ENCODE data around the gene INPP1. TPM values are rescaled to one million over a fixed set of nuclear protein-coding genes. Genes with fewer than 3 reads are reported as not detected.

INPP1 gene
- total RNA-seq, 6 experiments from 2014 or later = 13.9 to 22.0 (median 14.7) TPM

GRCh38 chr2:190418727-190419126 is 75.3 kb downstream of the INPP1 start:
- no peaks in the 10 kb centered on the region for H3K9me3 ChIP-seq
- H3K27ac ChIP-seq = no peak overlapping the region
- intact Hi-C loops (cut with DNase I) = no loop called here
- H3K36me3 ChIP-seq = no peaks in the 10 kb centered on the region
- H3K4me3 ChIP-seq = no peak overlapping the region
- WGBS (ENCODE audit: insufficient coverage, low coverage, low lambda C conversion rate, missing lambda C conversion rate) = 100% methylated on average over 1 of the region's 1 CpG
- ATAC-seq (no peak), DNase-seq (no peak)
- no peaks in the 10 kb centered on the region for H3K27me3 ChIP-seq
- H3K4me1 ChIP-seq = no peaks in the 10 kb centered on the region
- TF ChIP-seq CTCF (IDR thresholded peaks at IDR 0.05) (no peak), POLR2A (IDR thresholded peaks at IDR 0.05) (no peak)

- H3K27ac ChIP-seq = no peak overlapping the region
- no peaks in the 10 kb centered on the region for H3K9me3 ChIP-seq
- intact Hi-C loops (cut with DNase I) = no loop called here
- H3K4me3 ChIP-seq = no peak overlapping the region
- no peak for DNase-seq
- no peaks in the 10 kb centered on the region for H3K36me3 ChIP-seq
- no peaks in the 10 kb centered on the region for H3K27me3 ChIP-seq
- 41% methylated on average over 1 of the region's 1 CpG for WGBS (ENCODE audit: insufficient coverage, low coverage, low lambda C conversion rate, missing lambda C conversion rate)
- no peak for TF ChIP-seq CTCF (IDR thresholded peaks at IDR 0.05)
- no peak for TF ChIP-seq POLR2A (IDR thresholded peaks at IDR 0.05)
- H3K4me1 ChIP-seq = no peaks in the 10 kb centered on the region
- no peak for ATAC-seq
Measured at GRCh38 chr2:190420801-190421200, 77.4 kb downstream of the INPP1 start.

Other genes with a start within 250 kb of the INPP1 start
- 10 to 100 TPM; 20.1 to 93.6 (median 53.6) TPM for gene HIBCH, start 23.8 kb upstream of the INPP1 start, total RNA-seq
- gene MFSD6, start 64.8 kb downstream of the INPP1 start, total RNA-seq = 10 to 100 TPM in 1 of 6 experiments, 1 to 10 TPM in 5; 1.5 to 14.8 (median 4.1) TPM
- gene NEMP2, start 191.1 kb downstream of the INPP1 start, total RNA-seq = 1 to 10 TPM; 2.0 to 4.1 (median 2.7) TPM

Data from right lobe of liver (tissue), 6 donors.